GM12873 (cell line): ENCODE results near the gene RGSL1.
A peak's percentile ranks its signal among the peaks of the same experiment; 100 is the strongest.

ENCODE experiments used
- CTCF ChIP-seq: IDR thresholded peaks from 2 replicates; pipeline ENCODE4 v1.5.1; 2012; ENCODE audit warnings: low read depth, mild to moderate bottlenecking, moderate library complexity, low read length, control low read depth; ENCODE audit not compliant: insufficient read depth; ENCODE audit errors: missing control alignments

Gene RGSL1

GRCh38 chr1:182476625-182477024 is 26.7 kb downstream of the RGSL1 start:
- TF ChIP-seq CTCF, result no peak

GRCh38 chr1:182478238-182478637 is 28.3 kb downstream of the RGSL1 start:
- no peak for TF ChIP-seq CTCF

- no peak for TF ChIP-seq CTCF
Observed at GRCh38 chr1:182484067-182484466, 34.1 kb downstream of the RGSL1 start.

GRCh38 chr1:182484531-182485257 is 34.7 kb downstream of the RGSL1 start:
- peak; percentile 84 for TF ChIP-seq CTCF

- TF ChIP-seq CTCF, result no peak
Observed at GRCh38 chr1:182485861-182486260, 35.9 kb downstream of the RGSL1 start.

GRCh38 chr1:182488803-182489202 is 38.9 kb downstream of the RGSL1 start:
- TF ChIP-seq CTCF, result no peak

- TF ChIP-seq CTCF, result no peak
Observed at GRCh38 chr1:182493063-182493462, 43.1 kb downstream of the RGSL1 start.
